HG03095 (cell line): ENCODE results near the gene RIMS4.

Source experiments
- ATAC-seq: cut with Tn5 transposase; IDR thresholded peaks from one replicate; pipeline ENCODE4 v1.9.1; 2021; ENCODE audit warnings: moderate library complexity; ENCODE audit not compliant: unreplicated experiment

The RIMS4 gene

GRCh38 chr20:44810391-44811149 is at the start of gene RIMS4:
RIMS4 (minus strand) TSS chr20:44810546; CDS start chr20:44810271, 275 bp downstream.
- no peak for ATAC-seq

- no peak for ATAC-seq
These were observed 48.4 kb upstream of the RIMS4 start for GRCh38 chr20:44858606-44859360.

- ATAC-seq = no peak
These were observed 46.6 kb upstream of the RIMS4 start for GRCh38 chr20:44856856-44857448.

- ATAC-seq = no peak
These were observed 46.1 kb upstream of the RIMS4 start for GRCh38 chr20:44856442-44856841.

GRCh38 chr20:44851545-44851944 is 41.2 kb upstream of the RIMS4 start:
- ATAC-seq = no peak

- no peak for ATAC-seq
These were observed 40.5 kb upstream of the RIMS4 start for GRCh38 chr20:44850837-44851236.

- no peak for ATAC-seq
These were observed 39.9 kb upstream of the RIMS4 start for GRCh38 chr20:44850272-44850671.

- no peak for ATAC-seq
These were observed 39.4 kb upstream of the RIMS4 start for GRCh38 chr20:44849703-44850102.

GRCh38 chr20:44848254-44849015 is 38.1 kb upstream of the RIMS4 start:
- ATAC-seq = no peak

GRCh38 chr20:44843876-44844275 is 33.5 kb upstream of the RIMS4 start:
- ATAC-seq = no peak

GRCh38 chr20:44841955-44842354 is 31.6 kb upstream of the RIMS4 start:
- no peak for ATAC-seq

- ATAC-seq = no peak
These were observed 30.5 kb upstream of the RIMS4 start for GRCh38 chr20:44840826-44841225.

GRCh38 chr20:44839481-44839880 is 29.1 kb upstream of the RIMS4 start:
- no peak for ATAC-seq

GRCh38 chr20:44838521-44838920 is 28.2 kb upstream of the RIMS4 start:
- no peak for ATAC-seq

- no peak for ATAC-seq
These were observed 27.6 kb upstream of the RIMS4 start for GRCh38 chr20:44837946-44838345.

GRCh38 chr20:44836601-44837120 is 26.3 kb upstream of the RIMS4 start:
- no peak for ATAC-seq

- no peak for ATAC-seq
These were observed 25.4 kb upstream of the RIMS4 start for GRCh38 chr20:44835661-44836221.

- no peak for ATAC-seq
These were observed 24.8 kb upstream of the RIMS4 start for GRCh38 chr20:44835116-44835515.

GRCh38 chr20:44834693-44835092 is 24.3 kb upstream of the RIMS4 start:
- ATAC-seq = no peak

GRCh38 chr20:44833437-44833836 is 23.1 kb upstream of the RIMS4 start:
- no peak for ATAC-seq

GRCh38 chr20:44832724-44833123 is 22.4 kb upstream of the RIMS4 start:
- no peak for ATAC-seq
